Transverse colon (tissue), 3 donors: Measurements from ENCODE around the gene VAV2.

Experiments
- CTCF ChIP-seq, 5 experiments: fragments of 200-600 bp in 3 of 5; fragments of 450-650 bp in 2 of 5; sonication (generic) in 3 of 5; IDR thresholded peaks; 1 replicate in 2 of 5; 2 replicates in 3 of 5; pipeline ENCODE4 v1.5.1; 2016 to 2017; ENCODE audit warnings: antibody characterized with exemption in 5 of 5, inconsistent platforms in 3 of 5, mild to moderate bottlenecking in 2 of 5, moderate library complexity in 1 of 5
- EP300 ChIP-seq: sonication (generic); formaldehyde crosslinking; IDR thresholded peaks from one replicate; pipeline ENCODE4 v1.6.1; 2017; ENCODE audit warnings: antibody characterized with exemption, low read depth

GRCh38 chr9:133758228-133758627 is 233.9 kb downstream of the VAV2 start:
- TF ChIP-seq EP300 (no peak), CTCF (IDR thresholded peaks at IDR 0.05) (no peak)
